Astrocyte of the cerebellum (primary cell): ENCODE measurements around the gene PREX1.

Source experiments
- DNase-seq: peaks from one replicate; pipeline ENCODE4 v3.0.0-alpha.2; 2011; ENCODE audit warnings: low read depth
- H3K4me3 ChIP-seq: 2 replicates; pipeline ENCODE4 v1.5.1; 2011; ENCODE audit warnings: mild to moderate bottlenecking, low read depth, low read length, moderate library complexity
- CTCF ChIP-seq: IDR thresholded peaks from 2 replicates; pipeline ENCODE4 v1.5.1; 2012; ENCODE audit warnings: low read length, low read depth, moderate library complexity, mild to moderate bottlenecking; ENCODE audit errors: missing control alignments
- in situ Hi-C: cut with HindIII; loops from 2 replicates; pipeline ENCODE4 v1.10.0; 2017; ENCODE audit warnings: low sequenced_read_pairs

PREX1 gene

GRCh38 chr20:48807051-48807450 is 20.7 kb downstream of the PREX1 start:
- no peak overlapping the region for H3K4me3 ChIP-seq
- TF ChIP-seq CTCF, result no peak
- in situ Hi-C loops, result no loop called here
- DNase-seq, result no peak

- no peak for TF ChIP-seq CTCF
- in situ Hi-C loops, result no loop called here
- no peak overlapping the region for H3K4me3 ChIP-seq
- DNase-seq, result no peak
Measured at GRCh38 chr20:48805716-48806115, 22.1 kb downstream of the PREX1 start.

GRCh38 chr20:48805286-48805685 is 22.5 kb downstream of the PREX1 start:
- in situ Hi-C loops, result no loop called here
- H3K4me3 ChIP-seq, result no peak overlapping the region
- TF ChIP-seq CTCF, result no peak
- DNase-seq, result no peak

GRCh38 chr20:48804300-48804980 is 23.4 kb downstream of the PREX1 start:
- no peak for TF ChIP-seq CTCF
- in situ Hi-C loops, result no loop called here

GRCh38 chr20:48803176-48804053 is 24.4 kb downstream of the PREX1 start:
- TF ChIP-seq CTCF, result no peak
- H3K4me3 ChIP-seq, result no peak overlapping the region
- no peak for DNase-seq
- in situ Hi-C loops, result no loop called here

More at GRCh38 chr20:48804300-48804980, 23.4 kb downstream of the PREX1 start:
- H3K4me3 ChIP-seq, result no peak overlapping the region
- DNase-seq, result no peak

GRCh38 chr20:48802647-48803046 is 25.2 kb downstream of the PREX1 start:
- no peak for TF ChIP-seq CTCF
- H3K4me3 ChIP-seq, result no peak overlapping the region
- in situ Hi-C loops, result no loop called here
- DNase-seq, result no peak
